HG03457 (cell line): ENCODE results near the gene PCDHB16.
"Not testable (repeated sequence)": the region's sequence is repeated elsewhere in the genome, so short reads cannot be mapped to it uniquely, and the experiment has no call there.

ENCODE experiments used
- ATAC-seq: cut with Tn5 transposase; IDR thresholded peaks from one replicate; pipeline ENCODE4 v1.9.1; 2021; ENCODE audit warnings: moderate number of reproducible peaks; ENCODE audit not compliant: unreplicated experiment

Gene PCDHB16

GRCh38 chr5:141184117-141184855 is 2.1 kb downstream of the PCDHB16 start:
- not testable (repeated sequence) for ATAC-seq

- no peak for ATAC-seq
These were observed 4.8 kb downstream of the PCDHB16 start, which contains the start of gene PCDHB9 for GRCh38 chr5:141186897-141187512. PCDHB9 (plus strand) TSS chr5:141187161; CDS start chr5:141187319, 158 bp downstream.

- not testable (repeated sequence) for ATAC-seq
These were observed 6.5 kb downstream of the PCDHB16 start for GRCh38 chr5:141188682-141189081.

GRCh38 chr5:141189131-141189530 is 6.9 kb downstream of the PCDHB16 start:
- ATAC-seq, result not testable (repeated sequence)

- no peak for ATAC-seq
These were observed 10.0 kb downstream of the PCDHB16 start, which contains the start of gene PCDHB10 for GRCh38 chr5:141192110-141192725. PCDHB10 (plus strand) TSS chr5:141192353; CDS start chr5:141192553, 200 bp downstream.

- not testable (repeated sequence) for ATAC-seq
These were observed 12.1 kb downstream of the PCDHB16 start for GRCh38 chr5:141194332-141194731.

GRCh38 chr5:141196363-141196762 is 14.2 kb downstream of the PCDHB16 start:
- no peak for ATAC-seq

GRCh38 chr5:141199359-141200235 is 17.4 kb downstream of the PCDHB16 start, which contains the start of gene PCDHB11:
PCDHB11 (plus strand) TSS chr5:141199627; CDS start chr5:141199775, 148 bp downstream.
- ATAC-seq, result no peak

- ATAC-seq, result not testable (repeated sequence)
These were observed 18.9 kb downstream of the PCDHB16 start for GRCh38 chr5:141201126-141201525.

- ATAC-seq, result not testable (repeated sequence)
These were observed 19.5 kb downstream of the PCDHB16 start for GRCh38 chr5:141201646-141202045.

- no peak for ATAC-seq
These were observed 26.3 kb downstream of the PCDHB16 start, which contains the start of gene PCDHB12 for GRCh38 chr5:141208478-141208877. PCDHB12 (plus strand) TSS chr5:141208719; CDS start chr5:141208908, 189 bp downstream.

- not testable (repeated sequence) for ATAC-seq
These were observed 28.1 kb downstream of the PCDHB16 start for GRCh38 chr5:141210281-141210680.

- not testable (repeated sequence) for ATAC-seq
These were observed 28.7 kb downstream of the PCDHB16 start for GRCh38 chr5:141210849-141211248.

GRCh38 chr5:141213656-141214339 is 31.6 kb downstream of the PCDHB16 start, which contains the start of gene PCDHB13:
PCDHB13 (plus strand) TSS chr5:141213919; CDS start chr5:141214124, 205 bp downstream.
- not testable (repeated sequence) for ATAC-seq

- not testable (repeated sequence) for ATAC-seq
These were observed 32.4 kb downstream of the PCDHB16 start for GRCh38 chr5:141214583-141214982.

- ATAC-seq, result not testable (repeated sequence)
These were observed 33.3 kb downstream of the PCDHB16 start for GRCh38 chr5:141215504-141215903.

- not testable (repeated sequence) for ATAC-seq
These were observed 33.8 kb downstream of the PCDHB16 start for GRCh38 chr5:141216035-141216434.

GRCh38 chr5:141223112-141223783 is 41.1 kb downstream of the PCDHB16 start, which contains the start of gene PCDHB14:
PCDHB14 (plus strand) TSS chr5:141223343; CDS start chr5:141223506, 163 bp downstream.
- ATAC-seq, result no peak

GRCh38 chr5:141224844-141225243 is 42.7 kb downstream of the PCDHB16 start:
- not testable (repeated sequence) for ATAC-seq
